GM21529 (cell line): ENCODE measurements around the gene EPB41L4A.

Experiments used
- ATAC-seq: cut with Tn5 transposase; IDR thresholded peaks from one replicate; pipeline ENCODE4 v1.9.1; 2021; ENCODE audit not compliant: unreplicated experiment

Gene EPB41L4A

DNA sequence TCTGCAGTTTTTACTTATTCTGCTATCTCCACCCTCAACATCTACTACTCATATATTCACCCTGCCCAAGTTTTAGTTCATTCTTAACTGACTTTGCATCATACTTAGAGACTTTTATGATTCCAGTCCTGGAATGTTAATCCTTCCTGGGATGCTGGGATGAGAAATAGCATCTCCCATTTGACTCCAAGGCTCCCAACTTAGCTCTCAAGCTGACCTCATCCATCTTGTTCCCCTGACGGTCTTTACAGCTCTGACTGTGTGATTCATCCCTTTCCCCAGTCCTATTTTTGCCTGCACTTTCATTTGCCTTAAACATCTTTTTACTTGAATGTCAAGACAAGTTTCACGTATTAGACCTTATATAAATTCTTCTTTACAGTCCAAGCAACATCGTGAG, 297.8 kb downstream of the EPB41L4A start:
- ATAC-seq, result no peak

DNA sequence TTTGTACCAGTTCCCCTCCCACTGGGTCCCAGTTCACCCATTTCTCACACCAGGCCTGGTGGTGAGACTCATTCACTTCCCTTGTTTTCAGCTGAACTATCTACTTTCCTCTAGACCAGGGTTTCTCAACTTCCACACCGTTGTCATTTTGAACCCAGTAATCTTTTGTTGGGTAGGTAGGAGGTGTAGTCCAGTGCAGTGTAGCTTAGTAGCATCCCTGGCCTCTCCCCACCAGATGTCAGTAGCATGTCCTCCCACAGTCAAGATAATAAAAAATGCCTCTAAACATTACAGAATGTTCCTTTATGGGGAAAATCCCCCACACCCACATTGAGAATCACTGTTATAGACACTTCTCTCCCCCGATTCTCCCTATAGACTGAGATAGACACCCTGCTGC, 299.1 kb downstream of the EPB41L4A start:
- no peak for ATAC-seq

- peak; percentile 37 for ATAC-seq
These were observed 299.6 kb downstream of the EPB41L4A start for GRCh38 chr5:112119508-112119907.

DNA sequence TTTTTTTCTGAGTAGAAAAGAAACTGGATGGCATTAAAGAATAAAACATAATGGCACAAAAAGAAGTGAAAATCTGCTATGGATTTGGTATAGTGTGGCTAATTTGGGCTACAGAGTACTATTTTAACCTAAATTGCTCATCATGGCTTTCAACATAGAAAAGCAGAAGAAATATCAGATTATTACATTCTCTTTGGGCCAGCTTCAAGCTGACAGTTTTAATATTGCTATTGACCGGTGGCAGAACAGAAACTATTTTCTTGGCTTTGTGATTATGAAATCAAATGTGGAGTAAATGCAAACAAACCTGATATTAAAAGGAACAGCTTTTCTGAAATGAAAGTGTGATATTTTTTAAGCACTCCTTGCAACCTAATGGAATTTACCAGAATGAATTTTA, 301.5 kb downstream of the EPB41L4A start:
- ATAC-seq, result no peak

DNA sequence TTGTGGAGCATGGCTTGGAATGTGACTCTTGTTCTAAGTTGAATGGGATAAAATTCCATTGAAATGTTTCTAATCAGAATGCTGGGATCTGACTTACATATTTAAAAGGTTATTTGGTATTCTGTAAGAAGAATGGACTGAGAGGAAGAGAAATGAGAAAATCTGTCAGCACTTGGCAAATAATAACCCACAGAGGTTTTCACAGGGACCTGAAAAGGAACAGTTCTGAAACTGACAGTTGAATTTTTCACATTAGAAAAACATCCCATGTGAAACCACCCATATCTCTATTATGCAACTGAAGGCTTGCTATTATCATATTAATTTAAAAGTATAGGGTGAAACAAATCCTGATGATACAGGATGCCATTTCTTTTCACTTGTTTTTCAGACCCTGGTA, 302.7 kb downstream of the EPB41L4A start:
- ATAC-seq, result peak; percentile 74

- ATAC-seq, result no peak
These were observed 305.5 kb downstream of the EPB41L4A start for GRCh38 chr5:112113565-112113964.
